ENCODE results near the gene OR14J1.
"Not testable (repeated sequence)": the region's sequence is repeated elsewhere in the genome, so short reads cannot be mapped to it uniquely, and the experiment has no call there.

OR14J1 gene, protein sequence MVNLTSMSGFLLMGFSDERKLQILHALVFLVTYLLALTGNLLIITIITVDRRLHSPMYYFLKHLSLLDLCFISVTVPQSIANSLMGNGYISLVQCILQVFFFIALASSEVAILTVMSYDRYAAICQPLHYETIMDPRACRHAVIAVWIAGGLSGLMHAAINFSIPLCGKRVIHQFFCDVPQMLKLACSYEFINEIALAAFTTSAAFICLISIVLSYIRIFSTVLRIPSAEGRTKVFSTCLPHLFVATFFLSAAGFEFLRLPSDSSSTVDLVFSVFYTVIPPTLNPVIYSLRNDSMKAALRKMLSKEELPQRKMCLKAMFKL

DNA sequence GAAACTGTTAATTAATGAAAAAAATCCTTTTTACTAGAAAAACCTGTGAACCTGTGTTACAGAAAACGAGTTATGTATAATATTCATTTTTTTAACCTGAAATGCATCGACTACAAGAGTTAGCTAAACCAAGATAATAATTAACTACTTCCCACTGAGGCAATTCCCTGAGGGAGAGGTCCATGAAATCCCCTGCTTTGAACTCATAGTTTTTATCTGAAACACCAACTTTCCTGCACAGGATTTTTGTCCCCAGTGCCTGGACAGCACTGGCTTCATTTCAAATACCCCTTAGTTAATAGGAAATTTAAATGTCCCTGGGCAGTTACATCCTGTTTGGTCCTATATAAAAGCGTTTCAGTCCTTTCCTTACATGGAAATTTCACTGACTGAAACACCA, at the start of gene OR14J1:
Gene OR14J1, plus strand, starts transcription at position 386 of the 400 bp plus-strand sequence. CDS start 4,989 bp downstream, outside the sequence.
- DNase-seq, result no peak

DNA sequence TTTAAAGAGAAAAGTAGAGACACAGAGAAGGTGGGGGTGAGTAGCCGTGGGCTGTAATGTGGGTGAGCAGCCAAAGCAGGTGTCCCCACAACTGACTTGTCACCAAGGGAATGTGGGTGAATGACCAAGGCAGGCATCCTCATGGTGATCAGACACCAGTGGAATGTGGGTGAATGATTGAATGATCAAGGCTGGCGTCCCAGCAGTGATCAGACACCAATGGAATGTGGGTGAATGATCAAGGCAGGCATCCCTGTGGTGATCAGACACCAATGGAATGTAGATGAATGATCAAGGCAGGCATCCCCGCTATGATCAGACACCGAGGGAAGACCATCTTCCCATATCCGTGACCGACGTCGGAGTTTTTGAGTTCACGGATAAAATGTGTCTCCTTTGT, 49.8 kb upstream of the OR14J1 start:
- no peak for DNase-seq

DNA sequence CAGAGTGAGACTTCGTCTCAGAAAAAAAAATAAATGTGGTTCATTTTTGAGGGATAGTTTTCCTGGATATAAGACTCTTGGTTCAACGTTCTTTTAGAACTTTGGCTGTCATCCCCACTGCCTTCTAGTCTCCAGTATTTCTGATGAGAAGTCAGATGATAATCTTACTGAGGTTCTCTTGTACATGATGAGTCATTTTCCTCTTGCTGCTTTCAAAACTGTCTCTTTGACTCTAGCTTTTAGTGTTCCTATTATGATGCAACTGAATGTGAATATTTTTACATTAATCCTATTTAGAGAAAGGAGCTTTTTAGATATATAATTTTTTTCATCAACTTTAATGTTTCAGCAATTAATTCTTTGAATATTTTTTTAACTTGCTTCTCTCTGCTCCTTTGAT, 46.0 kb upstream of the OR14J1 start:
- DNase-seq, result no peak

DNA sequence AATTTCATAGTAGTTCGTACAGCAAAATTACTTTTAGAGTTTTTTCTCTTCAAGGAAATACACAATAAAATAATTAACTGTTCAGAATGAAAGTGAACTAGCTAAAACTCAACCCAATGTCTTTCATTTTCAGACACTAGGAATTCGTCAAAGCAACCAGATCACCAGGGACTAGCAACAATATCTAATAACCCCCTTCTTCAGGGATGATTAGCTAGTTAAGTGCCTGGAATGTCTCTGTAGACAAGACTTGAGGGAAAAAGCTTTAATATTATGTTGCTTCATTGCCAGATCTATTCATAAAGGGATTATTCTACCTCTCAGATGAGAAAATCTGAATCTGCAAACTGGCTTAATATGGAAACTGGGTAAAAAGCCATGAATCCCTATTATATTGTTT, 41.8 kb upstream of the OR14J1 start:
- no peak for DNase-seq

DNA sequence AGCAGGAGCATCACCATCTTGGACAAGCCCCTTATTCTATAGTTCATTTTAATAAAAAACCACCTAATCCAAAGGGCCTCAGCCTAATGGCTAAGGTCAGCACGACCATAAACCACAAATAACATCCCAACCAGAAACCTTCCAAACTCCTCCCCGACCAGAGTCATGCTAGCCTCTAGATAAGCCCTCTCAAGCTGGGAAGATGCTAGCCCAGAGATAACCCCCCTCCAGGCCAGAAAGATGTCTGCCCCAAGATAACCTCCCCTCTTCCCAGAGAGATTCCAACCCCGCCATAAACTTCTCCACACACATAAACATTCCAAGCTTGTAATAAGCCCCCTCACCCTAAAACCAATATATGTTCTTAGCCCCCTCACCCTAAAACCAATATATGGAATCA, 38.5 kb upstream of the OR14J1 start:
- DNase-seq, result no peak

DNA sequence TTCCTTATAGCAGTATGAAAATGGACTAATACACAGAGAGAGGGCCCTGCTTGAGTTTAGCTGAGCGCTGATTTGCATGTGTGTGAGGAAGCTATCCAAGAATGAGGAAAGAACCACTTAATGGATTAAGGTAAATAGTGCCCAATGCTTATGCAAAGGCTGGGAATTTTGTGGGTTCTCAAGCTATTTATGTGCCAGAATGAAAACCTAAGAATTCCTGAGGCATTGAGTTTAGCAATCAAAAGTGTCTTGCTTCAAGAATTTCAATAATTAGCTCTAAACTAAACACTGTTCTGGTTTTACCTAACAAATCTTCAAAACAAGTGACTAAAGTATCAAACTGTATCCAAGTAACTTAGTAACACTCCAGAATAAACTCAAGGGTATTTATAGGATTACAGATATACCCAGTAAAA, 7.0 kb upstream of the OR14J1 start:
- no peak for DNase-seq

DNA sequence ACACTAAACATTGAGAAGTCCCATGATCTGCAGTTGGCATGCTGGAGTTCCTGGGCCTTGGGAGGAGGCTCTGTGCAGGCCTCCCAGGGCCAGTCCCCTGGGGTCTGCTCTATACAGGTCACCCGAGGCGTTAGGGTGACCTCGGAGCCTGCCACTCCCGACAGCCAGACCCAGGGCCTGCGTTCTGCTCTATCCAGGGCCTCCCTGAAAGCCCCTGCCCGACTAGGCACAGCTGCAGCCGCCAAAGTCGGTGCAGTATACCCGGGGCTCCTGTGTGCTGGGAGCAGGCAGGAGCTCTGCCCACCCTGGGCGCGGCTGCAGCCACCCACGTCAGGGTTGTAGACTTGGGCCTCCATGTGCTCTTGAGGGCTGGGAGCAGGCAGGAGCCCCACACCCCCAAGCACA, 6.3 kb upstream of the OR14J1 start:
- no peak for DNase-seq

DNA sequence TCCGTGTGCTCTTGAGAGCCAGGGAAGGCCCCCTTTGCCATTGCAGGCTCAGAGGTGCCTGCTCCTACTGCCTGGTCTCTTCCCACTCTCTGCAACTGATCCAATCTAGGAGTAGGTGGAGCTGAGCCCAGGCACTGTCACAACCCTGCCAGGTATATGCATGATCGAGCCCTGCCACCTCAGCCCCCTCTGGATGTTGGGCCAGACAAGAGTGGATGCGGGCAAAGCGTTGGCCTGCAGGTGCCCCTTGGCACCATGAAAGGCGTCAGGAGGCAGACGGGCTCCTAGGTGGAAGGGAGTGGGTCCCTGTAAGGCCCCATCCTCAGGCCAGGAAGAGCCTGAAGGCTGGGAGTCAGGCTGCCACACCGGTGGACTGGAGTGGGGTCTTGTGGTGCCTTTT, 5.9 kb upstream of the OR14J1 start:
- no peak for DNase-seq

DNA sequence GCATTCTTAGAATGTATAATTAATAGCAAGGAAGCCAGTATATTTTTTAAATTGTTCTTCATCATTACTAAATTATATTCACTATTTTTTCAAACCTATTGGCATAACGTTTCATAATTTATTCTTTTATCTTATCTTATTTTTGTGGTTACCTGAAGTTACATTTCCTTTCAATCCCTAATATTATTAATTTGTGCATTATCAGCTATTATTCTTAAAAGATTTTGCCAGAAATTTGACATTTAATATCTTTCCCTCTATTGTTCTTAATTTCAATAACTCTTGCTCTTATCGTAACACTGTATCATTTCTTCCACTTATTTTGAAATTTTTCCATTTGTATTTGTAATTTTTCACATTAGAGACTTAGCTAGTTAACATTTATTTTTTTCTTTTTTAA, 18.4 kb downstream of the OR14J1 start:
- DNase-seq, result no peak

DNA sequence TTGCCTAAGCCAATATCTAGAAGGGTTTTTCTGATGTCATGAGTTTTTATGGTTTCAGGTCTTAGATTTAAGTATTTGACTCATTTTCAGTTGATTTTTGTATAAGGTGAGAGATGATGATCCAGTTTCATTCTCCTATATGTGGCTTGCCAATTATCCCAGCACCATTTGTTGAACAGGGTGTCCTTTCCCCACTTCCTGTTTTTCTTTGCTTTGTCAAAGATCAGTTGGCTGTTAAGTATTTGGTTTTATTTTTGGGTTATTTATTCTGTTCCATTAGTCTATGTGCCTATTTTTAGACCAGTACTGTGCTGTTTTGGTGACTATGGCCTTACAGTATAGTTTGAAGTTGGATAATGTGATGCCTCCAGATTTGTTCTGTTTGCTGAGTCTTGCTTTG, 21.8 kb downstream of the OR14J1 start:
- not testable (repeated sequence) for DNase-seq

DNA sequence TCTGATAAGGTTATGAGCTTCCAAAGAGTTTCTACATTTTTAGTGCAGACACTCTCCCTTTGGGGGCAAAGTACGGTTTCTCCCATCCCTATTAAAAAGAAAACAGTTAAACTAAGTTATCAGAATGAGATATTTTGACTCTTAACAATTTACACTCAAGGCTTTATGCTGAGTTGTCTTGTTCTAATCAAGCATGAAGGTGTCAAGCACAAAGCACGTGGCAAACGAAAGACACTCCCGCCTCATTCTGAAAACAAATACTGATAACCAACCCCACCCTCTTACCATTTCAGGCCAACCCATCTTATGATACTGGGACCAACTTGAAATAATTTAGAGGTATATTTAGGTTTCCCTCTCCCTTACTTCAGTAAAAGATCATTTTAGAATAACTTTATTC, 24.3 kb downstream of the OR14J1 start:
- DNase-seq, result no peak

DNA sequence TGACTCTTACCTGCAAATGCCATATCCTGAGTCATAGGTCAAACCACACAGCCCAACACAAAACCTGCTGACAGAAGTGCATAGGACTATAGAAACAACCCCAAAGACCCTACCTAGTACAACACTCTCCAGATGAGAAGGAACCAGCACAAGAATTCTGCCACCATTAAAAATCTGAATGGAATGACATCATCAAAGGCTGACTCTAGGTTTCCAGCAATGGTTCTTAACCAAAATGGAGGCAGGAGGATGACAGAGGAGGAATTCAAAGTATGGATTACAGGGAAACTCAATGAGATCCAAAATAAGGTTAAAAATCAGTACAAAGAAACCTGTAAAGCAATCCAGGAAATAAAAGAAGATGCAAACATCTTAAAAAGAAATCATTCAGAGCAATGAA, 31.2 kb downstream of the OR14J1 start:
- no peak for DNase-seq

DNA sequence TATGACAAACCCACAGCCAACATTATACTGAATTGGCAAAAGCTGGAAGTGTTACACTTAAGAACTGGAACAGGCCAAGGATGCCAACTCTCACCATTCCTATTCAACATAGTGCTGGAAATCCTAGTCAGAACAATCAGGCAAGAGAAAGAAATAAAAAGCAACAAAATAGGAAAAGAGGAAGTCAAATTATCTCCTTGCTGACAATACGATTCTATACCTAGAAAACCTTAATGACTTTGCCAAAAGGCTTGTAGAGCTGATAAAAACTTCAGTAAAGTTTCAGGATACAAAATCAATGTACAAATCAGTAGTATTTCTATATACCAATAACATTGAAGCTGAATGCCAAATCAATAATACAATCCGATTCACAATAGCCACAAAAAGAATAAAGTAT, 34.8 kb downstream of the OR14J1 start:
- DNase-seq, result no peak

DNA sequence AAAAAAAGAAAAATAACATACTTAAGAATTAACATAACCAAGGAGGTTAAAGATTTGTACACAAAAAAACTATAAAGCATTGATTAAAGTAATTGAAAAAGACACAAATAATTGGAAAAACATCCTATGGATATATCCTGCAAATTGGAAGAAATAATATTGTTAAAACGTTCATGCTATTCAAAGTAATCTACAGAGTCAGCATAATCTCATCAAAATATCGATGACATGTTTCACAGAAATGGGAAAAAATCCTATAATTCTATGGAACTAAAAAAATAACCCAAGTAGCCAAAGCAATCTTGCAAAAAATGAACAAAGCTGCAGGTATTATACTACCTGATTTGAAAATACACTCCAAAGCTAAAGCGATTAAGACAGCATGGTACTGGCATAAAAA, 43.9 kb downstream of the OR14J1 start:
- DNase-seq, result no peak

DNA sequence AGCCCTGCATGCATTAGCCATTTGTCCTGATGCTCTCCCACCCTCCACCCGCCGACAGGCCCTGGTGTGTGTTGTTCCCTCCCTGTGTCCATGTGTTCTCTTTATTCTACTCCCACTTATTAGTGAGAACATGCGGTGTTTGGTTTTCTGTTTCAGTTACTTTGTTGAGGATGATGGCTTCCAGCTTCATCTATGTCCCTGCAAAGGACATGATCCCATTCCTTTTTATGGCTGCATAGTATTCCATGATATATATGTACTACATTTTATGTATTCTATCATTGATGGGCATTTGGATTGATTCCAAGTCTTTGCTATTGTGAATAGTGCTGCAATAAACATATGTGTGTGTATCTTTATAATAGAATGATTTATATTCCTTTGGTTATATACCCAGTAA, 47.8 kb downstream of the OR14J1 start:
- DNase-seq, result not testable (repeated sequence)

DNA sequence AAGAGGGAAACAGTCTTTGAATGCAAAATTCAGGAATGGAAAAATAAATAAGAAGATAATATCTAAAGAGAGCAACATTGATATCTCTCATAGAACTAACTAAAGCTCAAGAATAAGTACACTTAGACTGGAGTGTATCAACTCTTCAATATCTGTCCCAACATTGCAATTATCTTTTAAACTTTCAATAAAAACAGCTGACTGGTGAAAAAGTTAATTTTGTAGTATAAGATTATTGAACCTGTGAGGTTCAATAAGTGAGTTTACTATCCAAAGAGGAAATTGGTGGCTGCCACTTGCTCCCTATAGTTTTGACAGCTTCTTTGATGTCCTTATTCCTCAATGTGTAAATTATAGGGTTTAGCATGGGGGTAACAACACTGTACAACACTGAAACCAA, 53.5 kb downstream of the OR14J1 start:
- DNase-seq, result no peak

DNA sequence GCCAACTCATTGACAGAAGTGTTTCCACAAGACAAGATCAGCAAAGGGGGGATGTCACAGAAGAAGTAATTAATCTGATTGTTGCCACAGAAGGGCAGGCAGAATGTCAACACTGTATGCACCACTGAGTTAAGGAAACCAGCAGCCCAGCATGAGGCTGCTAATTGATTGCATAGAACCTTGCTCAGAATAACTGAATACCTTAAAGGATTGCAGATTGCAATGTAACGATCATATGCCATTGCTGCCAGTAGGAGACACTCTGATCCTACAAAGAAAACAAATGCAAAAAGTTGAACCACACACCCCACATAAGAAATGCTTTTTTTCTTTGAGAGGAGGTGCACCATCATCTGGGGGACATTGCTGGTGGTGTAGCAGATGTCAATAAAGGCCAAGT, 54.1 kb downstream of the OR14J1 start:
- no peak for DNase-seq
